HG03280 (cell line): ENCODE measurements around the gene RBM42.

Source experiments
- ATAC-seq: cut with Tn5 transposase; IDR thresholded peaks from one replicate; pipeline ENCODE4 v1.9.1; 2021; ENCODE audit warnings: mild to moderate bottlenecking, moderate library complexity; ENCODE audit not compliant: unreplicated experiment

RBM42 gene

GRCh38 chr19:35619290-35619923 is 9.4 kb upstream of the RBM42 start:
- ATAC-seq = no peak

- ATAC-seq = no peak
Observed at GRCh38 chr19:35620001-35620400, 8.8 kb upstream of the RBM42 start.

DNA sequence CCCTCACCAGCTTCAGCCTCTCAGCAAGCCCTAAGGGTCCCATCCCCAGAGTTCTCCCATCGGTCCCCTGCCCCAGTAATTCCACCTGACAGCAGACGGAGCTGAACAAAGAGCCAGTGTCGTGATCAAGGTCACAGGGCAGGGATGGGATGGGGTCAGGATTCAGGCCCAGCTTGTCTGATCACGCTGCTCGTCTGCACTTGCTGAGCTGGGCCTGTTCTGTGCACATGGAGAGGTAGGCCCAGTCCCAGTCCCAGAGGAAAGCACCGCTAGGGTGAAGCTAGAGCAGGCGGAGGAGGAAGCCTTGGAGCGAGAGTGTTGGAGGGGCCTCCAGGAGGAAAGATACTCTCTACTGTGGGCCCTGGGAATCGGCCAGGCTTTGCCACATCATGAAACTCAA is 7.1 kb upstream of the RBM42 start:
- ATAC-seq = no peak

DNA sequence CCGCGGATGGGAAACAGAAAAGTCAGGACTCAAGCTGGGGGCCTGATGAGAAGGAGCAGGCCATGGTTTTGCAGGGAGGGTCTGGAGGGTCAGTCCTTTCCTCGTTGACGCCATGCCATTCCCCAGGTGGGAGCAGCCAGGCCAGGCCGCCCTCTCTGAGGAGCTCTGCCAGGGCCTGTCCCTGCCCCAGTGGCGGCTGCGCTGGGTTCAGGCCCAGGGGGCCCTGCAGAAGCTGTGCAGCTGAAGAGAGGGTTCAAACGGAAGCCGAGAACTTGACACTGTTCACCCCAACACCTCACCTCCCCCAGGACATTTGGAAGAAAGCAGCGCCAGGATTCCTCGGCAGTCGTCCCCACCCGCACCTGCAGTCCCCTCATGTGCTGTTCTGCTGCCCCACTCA is 6.1 kb upstream of the RBM42 start:
- no peak for ATAC-seq

GRCh38 chr19:35623327-35624010 is 5.4 kb upstream of the RBM42 start:
- ATAC-seq = no peak

DNA sequence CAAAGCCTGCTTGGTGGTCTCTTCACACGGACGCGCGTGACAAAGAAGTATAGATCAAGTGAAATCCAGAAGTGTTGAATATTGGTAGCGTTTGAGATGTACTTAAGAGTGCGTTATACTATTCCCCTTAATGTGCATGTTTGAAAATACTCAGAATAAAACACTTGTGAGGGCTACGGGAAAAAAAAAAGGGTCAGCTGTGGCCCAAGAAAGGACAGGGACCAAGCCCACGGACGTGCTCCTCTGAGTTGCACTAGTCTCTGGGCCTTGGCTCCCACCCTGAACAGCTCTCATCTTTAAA is 622 bp upstream of the RBM42 start:
- no peak for ATAC-seq

GRCh38 chr19:35629332-35629633 is 447 bp downstream of the RBM42 start:
- ATAC-seq = no peak

DNA sequence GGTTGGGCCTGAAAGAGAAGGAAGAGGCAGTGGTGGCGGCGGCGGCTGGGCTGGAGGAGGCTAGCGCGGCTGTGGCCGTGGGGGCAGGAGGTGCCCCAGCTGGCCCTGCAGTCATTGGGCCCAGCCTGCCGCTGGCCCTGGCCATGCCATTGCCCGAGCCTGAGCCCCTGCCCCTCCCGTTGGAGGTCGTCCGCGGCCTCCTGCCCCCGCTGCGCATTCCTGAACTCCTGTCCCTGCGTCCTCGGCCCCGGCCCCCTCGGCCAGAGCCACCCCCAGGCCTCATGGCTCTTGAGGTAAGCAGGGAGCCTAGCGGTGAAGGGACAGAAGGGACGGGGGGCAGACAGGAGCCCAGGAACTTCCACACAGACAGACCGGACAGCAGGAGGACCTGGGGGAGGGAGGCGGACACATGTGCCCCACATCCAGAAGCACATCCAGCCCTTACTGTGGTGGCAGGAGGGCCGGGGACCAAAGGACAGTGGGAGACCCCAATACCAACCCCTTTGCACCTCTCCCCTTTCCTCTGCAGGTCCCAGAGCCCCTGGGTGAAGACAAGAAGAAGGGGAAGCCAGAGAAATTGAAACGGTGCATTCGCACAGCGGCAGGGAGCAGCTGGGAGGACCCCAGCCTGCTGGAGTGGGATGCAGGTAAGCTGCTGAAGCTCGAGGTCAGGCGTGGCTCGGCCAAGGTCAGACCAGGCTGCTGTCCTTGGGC is 5.0 kb downstream of the RBM42 start:
- ATAC-seq = no peak

GRCh38 chr19:35636651-35637050 is 7.8 kb downstream of the RBM42 start:
- no peak for ATAC-seq

DNA sequence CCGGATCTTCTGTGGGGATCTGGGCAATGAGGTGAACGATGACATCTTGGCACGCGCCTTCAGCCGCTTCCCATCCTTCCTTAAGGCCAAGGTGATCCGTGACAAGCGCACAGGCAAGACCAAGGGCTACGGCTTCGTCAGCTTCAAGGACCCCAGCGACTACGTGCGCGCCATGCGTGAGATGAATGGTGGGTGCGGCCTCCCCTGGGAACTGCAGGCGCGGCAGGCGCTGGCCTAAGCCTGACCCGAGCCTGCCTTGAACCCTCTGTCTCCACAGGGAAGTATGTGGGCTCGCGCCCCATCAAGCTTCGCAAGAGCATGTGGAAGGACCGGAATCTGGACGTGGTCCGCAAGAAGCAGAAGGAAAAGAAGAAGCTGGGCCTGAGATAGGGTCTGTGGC is 8.3 kb downstream of the RBM42 start:
- no peak for ATAC-seq

DNA sequence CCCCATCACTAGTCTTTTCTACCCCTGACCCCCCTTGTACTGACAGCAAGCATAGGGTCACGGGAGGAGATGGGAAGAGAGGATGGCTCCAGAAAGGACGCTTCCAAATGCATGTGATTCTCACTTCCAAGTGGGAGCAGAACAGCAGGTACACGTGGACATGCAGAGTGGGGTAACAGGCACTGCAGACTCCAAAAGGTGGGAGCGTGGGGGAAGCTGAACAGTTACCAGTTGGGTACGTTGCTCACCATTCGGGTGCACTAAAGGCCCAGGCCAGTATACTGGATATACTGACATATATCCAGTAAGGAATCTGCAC is 10.4 kb downstream of the RBM42 start:
- no peak for ATAC-seq

DNA sequence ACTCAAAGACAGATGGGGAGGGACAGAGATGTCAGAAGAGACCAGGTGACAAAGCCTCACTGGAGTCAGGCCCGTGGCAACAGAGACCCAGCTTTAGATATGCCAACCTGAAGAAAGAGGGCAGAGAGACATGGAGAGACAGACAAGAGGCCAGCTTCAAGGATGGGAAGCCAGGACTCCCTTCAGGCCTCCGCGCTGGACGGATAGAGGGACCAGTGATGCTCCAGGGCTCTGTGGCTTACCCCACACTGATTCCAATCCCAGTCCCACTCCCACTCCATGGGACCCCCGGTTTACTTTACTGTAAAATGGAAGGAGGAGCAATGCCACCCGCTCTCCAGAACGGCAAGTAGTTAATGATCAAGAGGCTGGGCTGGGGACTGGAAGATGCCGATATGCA is 11.0 kb downstream of the RBM42 start:
- ATAC-seq = no peak

DNA sequence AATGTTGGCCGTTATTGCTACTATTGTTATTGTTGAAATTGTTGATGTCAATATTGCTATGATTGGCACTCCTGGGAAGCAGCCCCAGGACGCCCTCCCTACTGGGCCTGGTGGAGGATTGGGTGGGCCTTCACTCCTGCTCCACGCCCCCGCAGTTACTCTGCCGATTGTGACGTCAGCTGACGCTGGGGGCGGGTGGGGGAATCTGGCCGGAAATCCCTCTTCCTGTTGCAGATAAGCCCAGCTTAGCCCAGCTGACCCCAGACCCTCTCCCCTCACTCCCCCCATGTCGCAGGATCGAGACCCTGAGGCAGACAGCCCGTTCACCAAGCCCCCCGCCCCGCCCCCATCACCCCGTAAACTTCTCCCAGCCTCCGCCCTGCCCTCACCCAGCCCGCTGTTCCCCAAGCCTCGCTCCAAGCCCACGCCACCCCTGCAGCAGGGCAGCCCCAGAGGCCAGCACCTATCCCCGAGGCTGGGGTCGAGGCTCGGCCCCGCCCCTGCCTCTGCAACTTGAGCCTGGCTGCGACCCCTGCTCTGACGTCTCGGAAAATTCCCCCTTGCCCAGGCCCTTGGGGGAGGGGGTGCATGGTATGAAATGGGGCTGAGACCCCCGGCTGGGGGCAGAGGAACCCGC is 12.8 kb downstream of the RBM42 start, which contains the start of gene ETV2:
Gene ETV2, plus strand, starts transcription at position 231 of the 637 bp plus-strand sequence. CDS start 716 bp downstream, outside the sequence.
- ATAC-seq = no peak

DNA sequence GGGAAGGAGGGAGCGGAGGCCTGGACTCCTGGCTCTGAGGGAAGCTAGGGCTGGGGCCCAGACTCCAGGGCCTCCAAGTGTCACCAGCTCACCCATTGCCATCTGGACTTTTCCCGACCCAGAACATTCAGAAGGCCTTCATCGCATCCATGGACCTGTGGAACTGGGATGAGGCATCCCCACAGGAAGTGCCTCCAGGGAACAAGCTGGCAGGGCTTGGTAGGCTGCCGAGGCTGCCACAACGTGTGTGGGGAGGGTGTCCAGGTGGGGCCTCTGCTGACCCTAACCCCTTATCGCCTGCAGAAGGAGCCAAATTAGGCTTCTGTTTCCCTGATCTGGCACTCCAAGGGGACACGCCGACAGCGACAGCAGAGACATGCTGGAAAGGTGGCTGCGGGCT is 13.5 kb downstream of the RBM42 start:
- no peak for ATAC-seq

- ATAC-seq = no peak
Observed at GRCh38 chr19:35642798-35643254, 14.0 kb downstream of the RBM42 start.

DNA sequence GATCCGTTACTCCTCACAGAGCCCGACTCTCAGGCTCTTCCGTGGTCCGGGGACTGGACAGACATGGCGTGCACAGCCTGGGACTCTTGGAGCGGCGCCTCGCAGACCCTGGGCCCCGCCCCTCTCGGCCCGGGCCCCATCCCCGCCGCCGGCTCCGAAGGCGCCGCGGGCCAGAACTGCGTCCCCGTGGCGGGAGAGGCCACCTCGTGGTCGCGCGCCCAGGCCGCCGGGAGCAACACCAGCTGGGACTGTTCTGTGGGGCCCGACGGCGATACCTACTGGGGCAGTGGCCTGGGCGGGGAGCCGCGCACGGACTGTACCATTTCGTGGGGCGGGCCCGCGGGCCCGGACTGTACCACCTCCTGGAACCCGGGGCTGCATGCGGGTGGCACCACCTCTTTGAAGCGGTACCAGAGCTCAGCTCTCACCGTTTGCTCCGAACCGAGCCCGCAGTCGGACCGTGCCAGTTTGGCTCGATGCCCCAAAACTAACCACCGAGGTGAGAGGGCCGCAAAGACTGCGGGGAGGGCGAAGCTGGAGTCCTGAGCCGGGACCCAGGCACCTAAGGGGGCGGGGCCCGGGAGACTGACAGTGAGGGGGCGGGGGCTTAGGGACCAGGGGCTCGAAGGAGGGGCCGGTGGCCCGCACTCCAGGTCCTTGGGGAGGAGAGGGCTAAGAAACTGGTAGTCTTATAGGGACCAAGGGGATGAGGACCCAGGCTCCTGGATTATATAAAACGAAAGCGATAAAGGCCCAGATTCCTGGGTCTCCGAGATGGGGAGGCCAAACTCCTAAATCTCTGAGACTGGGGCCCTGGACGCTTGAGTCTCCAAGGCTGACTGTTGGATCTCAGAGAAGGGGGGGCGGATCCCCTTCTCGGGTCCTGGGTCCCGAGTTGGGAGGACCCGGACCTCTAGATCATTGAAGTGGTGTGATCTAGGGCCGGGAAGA is 14.7 kb downstream of the RBM42 start:
- ATAC-seq = peak; percentile 38

DNA sequence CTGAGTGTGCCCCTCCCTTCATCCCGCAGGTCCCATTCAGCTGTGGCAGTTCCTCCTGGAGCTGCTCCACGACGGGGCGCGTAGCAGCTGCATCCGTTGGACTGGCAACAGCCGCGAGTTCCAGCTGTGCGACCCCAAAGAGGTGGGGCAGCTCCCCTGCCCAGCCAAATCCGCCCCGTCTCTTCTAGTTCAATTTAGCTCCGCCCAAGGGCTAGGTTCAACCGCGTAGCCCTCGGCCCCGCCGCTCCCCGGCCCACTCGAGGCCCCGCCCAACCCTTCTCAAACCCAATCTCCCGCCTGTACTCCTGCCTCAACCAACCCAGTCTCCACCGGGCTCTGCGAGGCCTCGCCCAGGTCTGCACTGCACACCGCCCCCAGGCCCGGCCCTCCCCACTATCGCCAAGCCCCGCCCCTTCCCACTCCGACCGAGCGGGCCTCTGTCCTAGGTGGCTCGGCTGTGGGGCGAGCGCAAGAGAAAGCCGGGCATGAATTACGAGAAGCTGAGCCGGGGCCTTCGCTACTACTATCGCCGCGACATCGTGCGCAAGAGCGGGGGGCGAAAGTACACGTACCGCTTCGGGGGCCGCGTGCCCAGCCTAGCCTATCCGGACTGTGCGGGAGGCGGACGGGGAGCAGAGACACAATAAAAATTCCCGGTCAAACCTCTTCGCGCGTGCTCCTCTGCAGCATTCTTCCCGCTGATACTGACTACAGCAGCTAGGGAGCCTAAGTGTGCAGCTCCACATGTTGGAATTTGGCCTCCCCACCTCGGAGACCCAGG is 15.6 kb downstream of the RBM42 start:
- peak; percentile 75 for ATAC-seq

DNA sequence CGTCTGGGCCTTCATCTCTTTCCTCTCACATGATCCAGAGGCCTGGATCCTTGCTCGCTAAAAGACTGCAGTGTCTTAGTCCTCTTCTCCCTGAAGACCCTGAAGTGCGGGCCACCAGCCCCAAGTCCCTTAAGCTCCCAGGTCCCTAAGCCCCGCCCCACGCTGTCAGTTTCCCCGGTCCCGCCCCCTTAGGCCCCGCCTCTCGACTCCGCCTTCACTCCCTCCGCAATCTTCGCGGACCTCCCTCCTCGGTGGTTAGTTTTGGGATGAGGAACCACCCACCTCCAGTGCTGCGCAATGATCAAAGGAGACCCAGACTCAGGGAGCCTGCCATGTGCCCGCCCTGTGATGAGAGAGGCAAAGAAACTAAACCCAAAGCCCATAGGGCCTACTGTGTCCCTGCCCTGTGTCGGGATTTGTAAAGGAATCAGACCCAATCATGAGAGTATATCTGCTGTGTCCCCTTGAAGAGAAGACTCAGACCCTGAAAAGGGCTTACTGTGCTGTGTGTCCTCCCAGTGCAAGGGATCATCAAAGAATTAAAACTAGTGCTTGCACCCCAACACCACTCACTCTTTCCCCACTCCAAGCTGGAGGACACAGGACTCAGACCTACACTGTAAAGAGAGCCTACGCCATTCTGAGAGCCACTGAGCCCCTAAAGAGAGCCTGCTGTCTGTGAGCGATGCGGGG is 16.3 kb downstream of the RBM42 start:
- no peak for ATAC-seq

DNA sequence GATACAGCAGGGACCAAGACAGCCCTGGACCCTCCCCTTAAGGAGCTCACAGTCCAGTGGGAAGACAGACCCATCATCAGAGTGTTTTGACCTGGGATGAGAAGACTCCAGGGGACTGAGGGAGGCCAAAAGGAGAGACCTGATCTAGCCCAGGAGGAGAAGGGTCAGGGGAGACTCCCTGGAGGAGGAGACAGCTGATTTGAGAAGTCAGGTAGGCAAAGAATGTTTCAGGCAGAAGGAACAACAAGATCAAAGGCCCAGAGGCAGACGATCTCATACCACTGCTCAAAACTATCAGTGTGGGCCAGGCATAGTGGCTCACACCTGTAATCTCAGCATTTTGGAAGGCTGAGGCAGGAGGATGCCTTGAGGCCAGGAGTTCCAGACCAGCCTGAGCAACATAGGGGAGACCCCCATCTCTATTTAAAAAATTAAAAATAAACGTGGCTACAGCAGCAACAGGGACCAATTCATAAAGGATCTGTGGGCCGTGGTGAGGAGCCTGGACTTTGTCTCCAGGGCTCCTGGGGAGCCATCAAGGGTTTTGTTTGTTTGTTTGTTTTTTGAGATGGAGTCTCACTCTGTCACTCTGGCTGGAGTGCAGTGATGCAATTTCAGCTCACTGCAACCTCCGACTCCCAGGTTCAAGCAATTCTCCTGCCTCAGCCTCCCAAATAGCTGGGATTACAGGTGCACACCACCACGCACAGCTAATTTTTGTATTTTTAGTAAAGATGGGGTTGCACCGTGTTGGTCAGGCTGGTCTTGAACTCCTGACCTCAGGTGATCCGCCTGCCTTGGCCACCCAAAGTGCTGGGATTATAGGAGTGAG is 17.1 kb downstream of the RBM42 start:
- no peak for ATAC-seq
